ENCODE measurements around the gene RNF167.

GRCh38 chr17:4898927-4899326, 41.1 kb upstream of the RNF167 start:
- no peak for TF ChIP-seq CTCF (conservative IDR thresholded peaks at IDR 0.05; ENCODE audit: low read length)
- no peak for TF ChIP-seq EZH2phosphoT487 (IDR thresholded peaks at IDR 0.05; ENCODE audit: borderline replicate concordance)

Measured in Loucy (cell line).